NT2/D1 (cell line): ENCODE data around the gene CADM2.

Experiments used
- DNase-seq: peaks from one replicate; pipeline ENCODE4 v3.0.0-alpha.2; 2011; ENCODE audit warnings: low read depth, low spot score
- H3K27me3 ChIP-seq: 2 replicates; pipeline ENCODE4 v1.6.0; 2011; ENCODE audit warnings: mild to moderate bottlenecking; ENCODE audit not compliant: insufficient read length, insufficient read depth
- H3K36me3 ChIP-seq: 2 replicates; pipeline ENCODE4 v1.6.1; 2011; ENCODE audit warnings: mild to moderate bottlenecking, low read length, mixed read lengths; ENCODE audit not compliant: insufficient read depth, insufficient read length
- H3K4me1 ChIP-seq: 2 replicates; pipeline ENCODE4 v1.5.1; 2011; ENCODE audit not compliant: insufficient read depth, insufficient read length
- H3K4me3 ChIP-seq: 2 replicates; pipeline ENCODE4 v1.5.1; 2011; ENCODE audit warnings: low read depth; ENCODE audit not compliant: insufficient read length
- H3K9ac ChIP-seq: 2 replicates; pipeline ENCODE4 v1.6.0; 2011; ENCODE audit warnings: low read depth; ENCODE audit not compliant: insufficient read length
- H3K9me3 ChIP-seq: 2 replicates; pipeline ENCODE4 v1.5.1; 2011; ENCODE audit warnings: mild to moderate bottlenecking, low read length; ENCODE audit not compliant: insufficient read depth
- SUZ12 ChIP-seq: IDR thresholded peaks from 2 replicates; pipeline ENCODE4 v1.6.1; 2011; ENCODE audit not compliant: insufficient read length, insufficient read depth; ENCODE audit errors: extremely low read depth
- YY1 ChIP-seq: IDR thresholded peaks from 2 replicates; pipeline ENCODE4 v1.6.1; 2011; ENCODE audit not compliant: insufficient read length, insufficient read depth
- ZNF274 ChIP-seq: IDR thresholded peaks from 2 replicates; pipeline ENCODE4 v1.6.1; 2011; ENCODE audit warnings: mild to moderate bottlenecking, low read depth, low read length

Gene CADM2

DNA sequence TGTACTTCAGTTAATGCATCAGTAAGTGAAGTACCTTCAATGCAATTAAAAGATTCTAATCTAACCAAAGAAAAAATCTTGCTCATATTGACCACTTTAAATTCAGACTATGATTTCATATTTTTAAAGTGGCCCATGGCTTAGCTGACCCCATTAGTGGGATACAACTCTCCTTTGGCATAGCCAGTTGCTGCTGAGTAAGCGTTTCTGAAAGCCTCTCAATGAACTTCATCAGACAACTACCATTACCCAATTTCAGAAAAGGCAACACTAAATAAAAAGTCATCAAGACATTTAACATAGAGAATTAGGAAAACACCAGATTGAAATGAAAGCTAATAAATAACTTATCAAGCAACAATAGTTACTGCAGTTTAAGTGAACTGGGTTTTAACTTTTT, 27.0 kb downstream of the CADM2 start:
- Histone ChIP-seq H3K9ac (no peak overlapping the region), H3K36me3 (no peaks in the 10 kb centered on the region), H3K4me3 (no peak overlapping the region), H3K27me3 (no peaks in the 10 kb centered on the region), H3K4me1 (no peaks in the 10 kb centered on the region), H3K9me3 (no peaks in the 10 kb centered on the region)
- no peak for DNase-seq
- TF ChIP-seq YY1 (no peak), ZNF274 (no peak), SUZ12 (no peak)

DNA sequence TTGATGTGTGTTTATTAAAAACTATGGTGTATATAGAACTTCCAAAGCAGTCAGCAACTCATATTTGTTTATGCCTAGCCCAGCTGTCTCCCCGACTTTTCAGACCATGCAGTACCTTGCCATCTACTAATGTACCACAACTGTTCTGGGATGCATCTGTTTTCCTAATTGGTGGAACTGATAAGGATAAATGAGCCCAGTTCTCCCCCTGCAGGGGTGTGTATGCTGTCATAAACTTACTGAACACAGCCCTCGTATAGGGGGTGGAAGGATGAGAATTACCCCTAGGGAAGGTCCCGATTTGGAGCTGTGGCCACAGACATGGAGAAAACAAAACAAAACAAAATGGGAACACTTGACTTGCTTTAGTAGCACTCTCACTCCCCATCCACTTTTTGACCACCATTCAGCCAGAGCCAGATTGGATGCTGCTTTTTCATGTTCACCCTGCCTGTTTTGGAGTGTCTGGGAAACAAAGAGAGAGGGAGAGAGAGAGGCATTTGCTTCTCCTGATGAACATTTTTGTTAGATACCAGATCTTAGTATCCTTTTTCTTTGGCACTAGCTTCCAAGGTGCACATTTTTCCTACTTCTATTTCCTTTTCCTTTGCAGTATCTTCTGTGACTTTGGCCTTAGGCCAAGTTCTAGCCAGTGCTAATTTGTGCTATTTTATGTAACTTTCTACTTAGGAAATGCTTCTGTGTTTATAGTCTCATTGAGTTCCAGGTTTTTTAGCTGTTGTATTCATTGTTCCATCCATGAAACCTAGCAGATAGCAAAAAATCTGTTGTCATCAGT, 29.1 kb downstream of the CADM2 start:
- no peak overlapping the region for H3K9ac ChIP-seq
- no peak for TF ChIP-seq YY1
- TF ChIP-seq SUZ12: no peak
- no peak for TF ChIP-seq ZNF274
- no peaks in the 10 kb centered on the region for H3K4me1 ChIP-seq
- H3K27me3 ChIP-seq: no peaks in the 10 kb centered on the region
- H3K9me3 ChIP-seq: no peaks in the 10 kb centered on the region
- H3K36me3 ChIP-seq: no peaks in the 10 kb centered on the region
- no peak overlapping the region for H3K4me3 ChIP-seq
- DNase-seq: no peak

DNA sequence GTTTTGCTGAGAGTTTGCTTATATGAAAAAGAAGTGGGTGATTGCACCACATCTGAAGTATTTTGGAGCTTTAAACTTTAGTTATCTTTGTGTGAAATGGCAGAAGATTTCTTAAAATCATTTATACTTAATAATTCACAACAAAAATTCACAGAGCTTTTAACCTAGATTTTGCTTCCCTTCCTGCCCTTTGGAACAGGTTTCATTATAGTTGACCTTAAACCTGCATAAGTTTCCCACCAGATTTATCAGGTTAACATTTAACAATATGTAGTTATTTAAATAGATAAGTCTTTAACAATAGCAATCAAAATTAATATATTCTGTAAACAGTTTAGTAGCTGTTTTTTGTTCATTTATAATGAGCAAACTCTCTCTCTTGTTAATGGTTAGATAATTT, 30.3 kb downstream of the CADM2 start:
- DNase-seq: no peak
- Histone ChIP-seq H3K4me3 (no peak overlapping the region), H3K27me3 (no peaks in the 10 kb centered on the region), H3K36me3 (no peaks in the 10 kb centered on the region), H3K9me3 (no peaks in the 10 kb centered on the region), H3K9ac (no peak overlapping the region), H3K4me1 (no peaks in the 10 kb centered on the region)
- TF ChIP-seq SUZ12 (no peak), YY1 (no peak), ZNF274 (no peak)

DNA sequence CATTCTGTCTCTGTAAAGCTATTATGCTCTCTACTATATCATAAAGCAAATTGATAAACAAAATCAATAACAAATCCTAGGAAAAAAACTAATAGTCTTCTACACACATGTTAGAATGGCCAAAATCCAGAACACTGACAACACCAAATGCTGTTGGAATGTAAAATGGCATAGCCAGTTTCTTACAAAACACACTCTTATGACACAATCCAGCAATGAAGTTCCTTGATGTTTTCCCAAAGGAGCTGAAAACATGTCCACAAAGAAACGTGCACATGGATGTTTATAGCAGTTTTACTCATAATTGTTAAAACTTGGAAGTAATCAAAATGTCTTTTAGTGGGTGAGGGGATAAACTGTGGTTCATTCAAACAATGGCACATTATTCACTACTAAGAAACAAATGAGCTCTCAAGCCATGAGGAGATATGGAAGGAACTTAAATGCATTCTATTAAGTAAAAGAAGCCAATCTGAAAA, 32.7 kb downstream of the CADM2 start:
- no peaks in the 10 kb centered on the region for H3K27me3 ChIP-seq
- no peak overlapping the region for H3K4me3 ChIP-seq
- no peak overlapping the region for H3K9ac ChIP-seq
- no peaks in the 10 kb centered on the region for H3K9me3 ChIP-seq
- no peaks in the 10 kb centered on the region for H3K4me1 ChIP-seq
- TF ChIP-seq SUZ12: no peak
- TF ChIP-seq ZNF274: no peak
- TF ChIP-seq YY1: no peak
- no peak for DNase-seq
- no peaks in the 10 kb centered on the region for H3K36me3 ChIP-seq

DNA sequence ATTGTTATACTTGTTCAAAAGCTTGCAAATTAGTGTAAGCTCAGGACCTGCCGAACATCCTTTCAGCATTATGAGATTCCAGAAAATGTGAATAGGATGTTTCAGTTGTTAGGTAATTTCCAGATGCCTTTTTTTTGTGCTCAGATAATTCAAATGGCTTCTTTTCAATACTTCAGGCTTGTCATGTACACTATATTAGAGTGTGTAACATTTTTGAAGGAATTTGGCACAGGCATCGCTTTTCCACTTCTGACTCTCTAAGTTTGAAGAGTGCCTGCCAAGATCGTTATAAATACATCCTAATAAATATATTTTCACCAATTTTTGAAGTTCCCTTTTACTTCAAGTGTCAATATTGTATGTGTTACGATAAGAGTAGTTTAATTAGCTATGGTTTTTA, 35.2 kb downstream of the CADM2 start:
- no peak overlapping the region for H3K4me3 ChIP-seq
- TF ChIP-seq YY1: no peak
- no peak for TF ChIP-seq ZNF274
- no peak for TF ChIP-seq SUZ12
- H3K27me3 ChIP-seq: no peaks in the 10 kb centered on the region
- no peak for DNase-seq
- no peaks in the 10 kb centered on the region for H3K4me1 ChIP-seq
- no peak overlapping the region for H3K9ac ChIP-seq
- H3K9me3 ChIP-seq: no peaks in the 10 kb centered on the region
- no peaks in the 10 kb centered on the region for H3K36me3 ChIP-seq

DNA sequence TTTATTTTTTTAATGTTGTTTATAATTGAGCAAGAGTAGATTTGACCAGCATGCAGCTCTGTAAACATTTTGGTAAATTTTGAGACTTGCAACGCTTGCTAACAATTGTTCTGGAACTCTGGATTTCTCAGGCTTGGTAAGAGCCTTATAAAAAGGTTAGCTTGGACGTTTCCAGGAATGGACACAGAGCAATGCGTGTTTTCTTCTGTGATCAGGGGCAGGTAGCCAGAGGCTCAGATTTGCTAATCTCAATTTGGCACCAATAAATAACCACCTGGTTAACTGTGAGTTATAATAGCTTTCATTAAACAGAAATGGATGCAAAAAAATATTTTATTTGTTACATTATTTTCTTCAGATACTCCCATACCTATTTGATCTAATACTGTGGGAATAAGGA, 39.8 kb downstream of the CADM2 start:
- Histone ChIP-seq H3K27me3 (no peaks in the 10 kb centered on the region), H3K4me1 (no peaks in the 10 kb centered on the region), H3K4me3 (no peak overlapping the region), H3K9ac (no peak overlapping the region), H3K36me3 (no peaks in the 10 kb centered on the region), H3K9me3 (no peaks in the 10 kb centered on the region)
- no peak for DNase-seq
- TF ChIP-seq ZNF274 (no peak), SUZ12 (no peak), YY1 (no peak)

DNA sequence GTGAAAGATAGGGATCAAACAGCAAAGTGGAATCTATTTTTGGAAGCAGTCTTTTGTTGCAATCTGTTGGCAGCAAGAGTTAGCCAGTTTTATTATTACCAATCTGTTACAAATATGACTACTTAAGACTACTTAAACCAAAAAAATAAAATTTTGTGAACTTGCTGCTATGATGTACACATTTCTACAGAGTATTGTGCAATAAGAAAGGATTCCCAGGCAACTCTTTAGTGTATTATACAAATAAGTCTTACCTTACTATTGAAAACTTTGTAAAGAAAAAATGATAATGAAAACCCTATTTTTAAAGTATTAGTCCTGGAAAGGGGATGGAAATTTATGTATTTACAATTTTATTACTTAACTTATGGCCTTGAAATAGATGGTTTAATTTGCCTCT, 44.7 kb downstream of the CADM2 start:
- TF ChIP-seq YY1: no peak
- no peak for TF ChIP-seq ZNF274
- no peak for TF ChIP-seq SUZ12
- no peaks in the 10 kb centered on the region for H3K27me3 ChIP-seq
- no peaks in the 10 kb centered on the region for H3K4me1 ChIP-seq
- no peak overlapping the region for H3K9ac ChIP-seq
- no peak for DNase-seq
- no peak overlapping the region for H3K4me3 ChIP-seq
- no peaks in the 10 kb centered on the region for H3K9me3 ChIP-seq
- no peaks in the 10 kb centered on the region for H3K36me3 ChIP-seq
